GM21526 (cell line): ENCODE measurements around the gene TULP4.
"Not testable (repeated sequence)": the region's sequence is repeated elsewhere in the genome, so short reads cannot be mapped to it uniquely, and the experiment has no call there.

Source experiments
- ATAC-seq: cut with Tn5 transposase; IDR thresholded peaks from one replicate; pipeline ENCODE4 v1.9.1; 2021; ENCODE audit warnings: moderate library complexity; ENCODE audit not compliant: unreplicated experiment, low FRiP score

The TULP4 gene

GRCh38 chr6:158295976-158296853 is 16.1 kb upstream of the TULP4 start:
- not testable (repeated sequence) for ATAC-seq

GRCh38 chr6:158296854-158297324 is 15.4 kb upstream of the TULP4 start:
- ATAC-seq = not testable (repeated sequence)

- not testable (repeated sequence) for ATAC-seq
Observed at GRCh38 chr6:158297657-158298056, 14.6 kb upstream of the TULP4 start.

DNA sequence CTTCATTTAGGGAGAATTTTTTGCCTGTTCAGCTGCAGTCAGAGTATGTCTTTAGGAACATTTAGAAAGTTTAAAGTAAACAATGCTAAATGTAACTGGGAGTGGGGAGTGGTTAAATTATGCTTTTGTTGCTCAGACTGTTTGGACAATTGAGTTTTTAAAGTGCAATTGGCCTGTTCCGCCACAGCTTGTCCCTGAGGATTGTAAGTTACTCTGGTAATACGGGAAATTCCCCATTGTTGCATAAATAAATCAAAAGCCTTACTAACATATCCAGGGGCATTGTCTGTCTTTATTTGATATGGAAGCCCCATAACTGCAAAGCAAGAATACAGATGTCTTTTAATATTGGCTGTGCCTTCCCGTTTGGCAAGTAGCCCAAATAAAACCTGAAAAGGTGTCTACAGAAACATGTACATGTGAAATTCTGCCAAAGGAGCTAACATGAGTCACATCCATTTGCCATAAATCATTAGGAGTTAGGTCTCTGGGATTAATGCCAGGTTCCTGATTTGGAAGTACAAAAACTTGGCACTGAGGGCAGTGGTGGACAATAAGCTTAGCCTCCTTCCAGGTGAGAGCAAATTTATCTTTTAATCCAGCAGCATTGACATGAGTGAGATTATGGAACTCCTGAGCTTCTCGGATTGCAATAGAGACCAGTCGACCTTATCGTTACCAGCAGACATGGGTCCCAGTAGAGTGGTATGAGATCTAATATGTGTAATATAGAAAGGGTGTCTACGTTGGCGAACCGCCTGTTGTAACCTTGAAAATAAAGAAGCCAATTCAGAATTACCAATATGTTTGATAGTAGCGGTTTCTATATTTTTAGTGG is 11.7 kb upstream of the TULP4 start:
- not testable (repeated sequence) for ATAC-seq

DNA sequence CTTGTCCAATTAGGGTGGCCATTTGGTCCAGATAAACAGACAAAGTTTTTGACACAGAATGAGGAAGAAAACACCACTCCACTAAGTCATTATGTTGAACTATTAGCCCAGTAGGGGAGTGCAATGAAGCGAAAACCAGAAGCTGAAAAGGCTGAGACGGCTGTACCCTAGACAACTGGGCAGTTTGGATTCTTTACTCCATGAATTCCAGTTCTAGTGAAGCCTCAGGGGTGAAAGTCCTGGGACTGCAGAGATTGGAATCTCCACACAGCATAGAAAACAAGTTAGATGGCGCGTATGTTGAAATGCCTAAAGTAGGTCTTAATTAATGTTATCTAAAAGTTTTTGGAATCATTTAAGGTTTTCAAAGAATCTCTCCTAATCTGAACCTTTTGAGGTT is 10.7 kb upstream of the TULP4 start:
- ATAC-seq = not testable (repeated sequence)

- ATAC-seq = not testable (repeated sequence)
Observed at GRCh38 chr6:158302195-158302796, 10.0 kb upstream of the TULP4 start.

- ATAC-seq = no peak
Observed at GRCh38 chr6:158303210-158303731, 9.0 kb upstream of the TULP4 start.

GRCh38 chr6:158304254-158304653 is 8.0 kb upstream of the TULP4 start:
- no peak for ATAC-seq

DNA sequence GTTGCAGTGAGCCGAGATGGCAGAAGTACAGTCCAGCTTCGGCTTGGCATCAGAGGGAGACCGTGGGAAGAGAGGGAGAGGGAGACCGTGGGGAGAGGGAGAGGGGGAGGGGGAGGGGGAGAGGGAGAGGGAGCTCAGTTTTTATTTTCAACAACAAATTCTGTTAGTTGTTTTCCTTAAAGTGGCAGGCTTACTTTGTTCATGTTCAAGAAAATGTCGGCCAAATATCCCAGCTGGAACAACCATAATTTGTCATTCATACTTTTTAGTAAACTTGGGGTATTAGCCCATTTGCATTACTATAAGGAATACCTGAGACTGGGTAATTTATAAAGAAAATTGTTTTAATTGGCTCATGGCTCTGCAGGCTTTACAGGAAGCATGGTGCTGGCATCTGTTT is 2.5 kb upstream of the TULP4 start:
- no peak for ATAC-seq

DNA sequence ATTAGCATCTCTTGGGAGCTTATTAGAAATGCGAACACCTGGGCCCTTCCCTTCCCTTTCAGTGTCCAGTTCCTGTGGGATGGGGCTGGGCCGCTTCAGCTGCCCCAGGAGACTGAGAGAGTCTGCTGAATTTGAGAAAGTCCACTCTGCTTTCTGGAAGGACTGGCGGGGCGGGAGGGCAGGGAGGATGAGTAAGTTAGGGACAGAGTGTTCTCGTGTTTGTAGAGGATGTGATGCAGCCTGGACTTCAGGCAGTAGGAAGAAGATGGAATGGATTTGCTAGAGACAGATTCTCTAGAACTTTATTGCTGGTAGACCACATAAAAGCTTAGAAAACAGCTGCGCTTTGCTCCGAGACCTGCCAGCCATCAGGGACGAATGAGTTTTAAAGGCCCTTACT is 1.1 kb upstream of the TULP4 start:
- ATAC-seq = no peak

DNA sequence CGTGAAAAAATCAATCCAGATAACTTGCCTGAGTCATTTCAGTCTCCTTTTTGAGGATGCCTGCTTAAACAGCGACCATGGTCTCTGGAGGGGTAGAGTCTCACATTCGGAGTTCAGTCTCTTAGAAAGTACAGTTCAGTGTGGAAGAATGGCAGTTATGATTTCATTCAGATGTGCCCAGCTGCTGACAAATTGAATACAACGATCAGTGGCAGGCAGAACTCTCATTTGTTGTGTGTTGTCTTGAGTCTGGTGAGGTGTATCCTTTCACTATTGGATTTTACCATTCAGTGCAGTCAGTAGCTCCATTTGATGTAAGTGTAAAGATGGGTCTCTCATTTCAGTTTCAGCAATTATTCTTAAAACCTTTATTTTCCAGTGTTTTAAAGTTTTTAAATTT is 639 bp upstream of the TULP4 start:
- ATAC-seq = no peak

DNA sequence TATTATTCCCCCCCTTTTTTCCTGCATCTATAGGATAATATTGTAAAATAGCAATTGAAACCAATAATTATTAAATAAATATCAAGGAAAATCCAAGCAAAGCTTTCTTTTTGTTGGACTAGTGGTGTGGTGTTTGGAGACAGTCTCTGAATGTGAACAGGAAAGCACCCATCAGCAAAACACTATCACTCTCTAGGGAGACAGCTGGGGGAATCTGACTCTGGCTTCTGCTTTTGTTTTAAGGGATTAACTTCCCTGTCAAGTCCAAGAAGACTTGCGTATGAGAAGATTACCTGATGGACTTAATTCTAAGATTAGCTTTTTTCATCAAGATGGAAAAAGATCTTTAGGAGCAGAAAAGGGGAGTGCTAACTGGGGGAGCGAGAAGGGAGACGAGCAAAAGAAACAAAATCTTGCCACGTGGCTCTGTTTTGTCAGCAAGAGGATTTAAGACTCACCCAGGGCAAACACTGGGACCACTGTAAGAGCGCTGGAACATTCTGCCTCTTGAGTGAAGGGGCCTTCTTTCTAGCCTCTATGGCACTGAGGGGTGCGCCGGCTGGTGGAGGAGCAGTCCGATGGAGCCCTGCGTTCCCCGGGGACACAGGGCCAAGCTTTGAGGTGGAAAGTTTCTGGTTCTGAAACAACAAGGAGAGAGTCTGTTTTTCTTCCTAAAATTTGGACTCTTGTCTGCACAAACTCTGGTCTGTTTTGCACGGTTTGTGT is 570 bp downstream of the TULP4 start:
- ATAC-seq = no peak

DNA sequence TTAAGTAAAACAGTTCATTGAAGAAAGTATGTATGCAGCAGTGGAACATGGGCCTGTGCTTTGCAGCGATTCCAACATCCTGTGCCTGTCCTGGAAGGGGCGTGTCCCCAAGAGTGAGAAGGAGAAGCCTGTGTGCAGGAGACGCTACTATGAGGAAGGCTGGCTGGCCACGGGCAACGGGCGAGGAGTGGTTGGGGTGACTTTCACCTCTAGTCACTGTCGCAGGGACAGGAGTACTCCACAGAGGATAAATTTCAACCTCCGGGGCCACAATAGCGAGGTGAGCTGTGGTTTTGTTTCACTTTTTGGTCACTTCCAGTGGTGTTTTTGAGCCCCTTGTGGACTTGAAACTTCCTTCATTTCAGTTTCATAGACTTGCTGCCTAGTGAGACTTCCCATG is 1.7 kb downstream of the TULP4 start:
- no peak for ATAC-seq

DNA sequence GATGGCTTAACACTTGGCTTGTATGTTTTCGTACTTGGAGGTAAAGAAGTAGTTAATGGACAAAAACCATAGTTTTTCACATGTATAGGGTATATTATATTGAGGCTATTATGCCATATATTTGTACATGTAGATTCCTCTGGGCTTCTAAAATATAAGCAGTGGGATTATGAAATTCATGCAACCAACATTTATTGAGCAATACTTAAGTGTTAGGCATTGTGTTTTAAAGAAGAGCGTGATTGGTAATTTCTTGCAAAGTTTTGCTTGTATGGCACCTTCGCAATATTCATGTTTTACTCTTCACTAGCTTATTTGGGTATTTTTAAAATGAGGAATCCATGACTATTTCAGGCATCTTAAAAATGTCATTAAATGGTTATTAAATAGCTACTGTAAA is 2.5 kb downstream of the TULP4 start:
- no peak for ATAC-seq

DNA sequence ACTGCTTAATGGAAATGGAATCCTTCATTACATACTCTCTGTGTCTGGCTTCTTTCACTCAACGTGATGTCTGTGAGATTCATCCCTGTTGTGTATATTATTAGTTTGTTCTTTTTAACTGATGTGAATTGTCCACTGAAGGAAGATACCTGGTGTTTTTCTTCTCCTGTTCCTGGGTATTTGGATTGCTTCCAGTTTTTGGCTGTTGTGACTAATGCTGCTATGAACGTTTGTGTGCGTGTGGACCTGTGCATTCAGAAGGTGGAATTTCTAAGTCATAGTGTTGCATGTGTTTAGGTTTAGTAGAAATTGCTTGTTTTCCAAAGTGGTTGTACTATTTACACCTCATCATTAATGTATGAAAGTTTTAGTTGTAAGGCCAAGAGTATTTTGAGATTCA is 3.8 kb downstream of the TULP4 start:
- ATAC-seq = no peak

DNA sequence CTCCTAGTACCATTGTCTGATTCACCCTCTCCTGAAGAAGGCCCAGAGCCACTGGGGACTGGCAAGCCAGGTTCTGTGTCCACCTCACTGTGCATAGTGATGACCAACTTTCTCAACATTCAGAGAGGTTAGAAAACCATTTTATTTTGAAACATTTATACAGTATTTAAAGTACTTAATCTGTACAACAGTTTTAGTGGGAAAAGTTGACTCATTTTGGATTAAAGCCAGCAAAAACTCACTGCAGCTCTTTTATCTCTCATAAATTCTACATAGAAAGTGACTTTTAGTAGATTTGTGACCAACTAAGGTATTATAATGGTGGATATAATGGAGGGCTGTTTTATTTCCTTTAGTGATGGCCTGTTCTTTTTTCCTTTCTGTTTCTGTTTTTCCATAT is 9.7 kb downstream of the TULP4 start:
- no peak for ATAC-seq

DNA sequence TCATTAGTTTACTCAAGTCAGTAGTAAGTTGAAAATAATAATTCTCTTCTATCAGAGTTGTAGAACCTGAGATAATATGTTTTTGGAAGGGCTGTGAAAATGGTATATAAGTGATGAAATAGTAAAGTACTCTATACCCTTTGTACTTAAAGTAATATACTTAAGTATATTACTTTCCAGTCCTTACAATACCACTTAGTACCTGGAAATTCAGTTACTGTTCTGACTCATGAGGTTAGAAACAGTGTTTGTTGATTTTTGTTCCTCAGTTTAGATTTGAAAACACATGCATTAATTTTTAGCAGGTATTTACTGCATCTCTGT is 10.1 kb downstream of the TULP4 start:
- no peak for ATAC-seq

GRCh38 chr6:158322724-158323560 is 10.7 kb downstream of the TULP4 start:
- ATAC-seq = peak; percentile 47

GRCh38 chr6:158323561-158323958 is 11.3 kb downstream of the TULP4 start:
- peak; percentile 28 for ATAC-seq
